Hematopoietic multipotent progenitor cell treated with erythropoietin and hydrocortisone succinate and interleukin-3 and kit ligand, for 8 days (in vitro differentiated cells): ENCODE results near the gene GCK.

ENCODE experiments used
- DNase-seq: peaks from one replicate; pipeline ENCODE4 v3.0.0-alpha.2; 2015

GCK gene

GRCh38 chr7:44102846-44103565, 86.2 kb downstream of the GCK start:
- DNase-seq, result no peak

GRCh38 chr7:44101966-44102845, 87.0 kb downstream of the GCK start:
- DNase-seq, result no peak

DNA sequence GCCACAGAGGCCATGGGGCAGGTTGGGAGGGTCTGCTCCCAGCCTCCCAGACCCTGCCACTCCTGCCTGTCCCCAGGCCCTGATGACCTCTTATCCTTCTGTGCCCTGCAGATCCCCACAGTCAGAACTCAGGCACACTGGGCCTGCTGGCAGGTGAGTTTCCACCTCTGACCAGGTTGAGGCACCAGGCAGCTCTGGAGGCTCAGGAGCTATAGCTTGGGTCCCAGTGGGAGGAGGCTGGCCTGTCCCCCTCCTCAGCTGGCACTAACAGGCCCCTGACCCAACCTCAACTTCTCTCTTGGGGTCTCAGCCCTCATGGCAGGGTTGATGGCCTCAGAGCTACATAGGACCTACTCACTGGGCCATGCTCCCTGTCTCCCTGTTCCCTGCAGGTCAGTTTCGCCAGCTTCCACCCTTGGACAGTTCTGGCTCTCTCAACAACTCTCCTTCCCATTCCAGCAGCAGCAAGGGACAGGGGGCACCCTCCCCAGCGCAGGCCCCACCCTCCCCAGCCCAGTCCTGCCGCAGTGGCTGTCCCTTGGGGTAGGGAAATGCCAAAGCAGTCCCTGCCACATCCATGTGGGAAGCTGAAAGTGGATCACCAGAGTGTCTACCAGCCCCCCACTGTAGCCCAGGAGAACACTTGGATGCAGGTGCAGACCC, 87.8 kb downstream of the GCK start:
- no peak for DNase-seq

DNA sequence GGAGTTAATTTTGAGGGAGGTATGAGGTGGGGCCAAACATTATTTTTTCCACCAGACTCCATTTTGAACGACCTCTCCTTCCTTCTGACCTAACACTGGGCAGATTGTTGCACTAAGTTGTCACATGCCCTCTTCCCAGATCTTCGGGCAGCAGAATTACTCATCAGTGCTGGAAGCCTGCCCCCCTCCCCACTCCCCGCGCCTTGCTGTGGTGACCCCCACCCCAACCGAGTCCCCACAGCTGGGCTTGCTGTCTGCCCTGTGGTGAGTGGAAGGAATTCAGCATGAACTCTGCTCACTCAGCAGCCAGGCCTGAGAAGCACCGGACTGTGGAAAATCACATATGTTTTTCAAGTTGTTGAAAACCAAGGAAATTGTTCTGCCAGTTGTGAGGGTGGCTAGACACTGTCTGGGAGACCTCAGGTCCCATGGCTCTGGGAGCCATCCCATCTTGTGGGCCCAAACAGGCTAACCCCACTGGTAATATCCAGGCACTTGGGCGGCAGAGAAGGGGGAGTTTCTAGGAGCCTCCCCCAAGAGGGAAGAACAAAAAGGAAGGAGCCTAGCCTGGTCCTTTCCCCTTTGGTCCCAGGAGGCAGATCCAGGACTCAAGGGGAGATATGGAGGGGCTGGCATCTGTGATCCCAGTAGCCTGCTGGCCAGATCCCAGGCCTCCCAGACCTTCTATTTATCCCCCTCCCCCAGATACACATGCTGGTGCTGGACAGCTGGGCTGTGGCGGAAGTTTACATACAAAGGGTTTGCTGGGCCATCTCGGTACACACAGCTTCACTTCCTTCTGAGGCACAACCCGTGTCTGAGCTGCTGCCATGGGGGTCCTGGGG, 88.6 kb downstream of the GCK start:
- no peak for DNase-seq

DNA sequence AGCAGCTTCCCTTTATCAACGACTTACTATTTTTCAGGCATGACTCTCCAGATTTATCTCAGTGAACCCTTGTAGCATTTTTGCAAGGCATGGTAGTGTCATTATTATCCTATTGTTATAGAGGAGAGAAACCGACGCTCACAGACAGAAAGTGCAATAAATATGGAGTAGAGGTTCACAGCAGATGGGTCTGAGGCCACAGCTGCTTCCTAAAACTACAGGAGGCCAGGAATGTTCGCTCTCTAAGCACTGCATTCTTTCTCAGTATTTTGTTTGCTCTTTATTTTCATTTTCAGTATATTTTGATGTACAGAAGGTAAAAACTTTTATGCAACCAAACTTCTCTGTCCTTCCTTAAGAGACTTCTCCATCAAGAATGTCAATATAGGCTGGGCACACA, 89.6 kb downstream of the GCK start:
- no peak for DNase-seq

GRCh38 chr7:44098092-44099068, 90.9 kb downstream of the GCK start:
- no peak for DNase-seq

GRCh38 chr7:44097064-44097932, 91.9 kb downstream of the GCK start:
- DNase-seq, result peak; percentile 22

DNA sequence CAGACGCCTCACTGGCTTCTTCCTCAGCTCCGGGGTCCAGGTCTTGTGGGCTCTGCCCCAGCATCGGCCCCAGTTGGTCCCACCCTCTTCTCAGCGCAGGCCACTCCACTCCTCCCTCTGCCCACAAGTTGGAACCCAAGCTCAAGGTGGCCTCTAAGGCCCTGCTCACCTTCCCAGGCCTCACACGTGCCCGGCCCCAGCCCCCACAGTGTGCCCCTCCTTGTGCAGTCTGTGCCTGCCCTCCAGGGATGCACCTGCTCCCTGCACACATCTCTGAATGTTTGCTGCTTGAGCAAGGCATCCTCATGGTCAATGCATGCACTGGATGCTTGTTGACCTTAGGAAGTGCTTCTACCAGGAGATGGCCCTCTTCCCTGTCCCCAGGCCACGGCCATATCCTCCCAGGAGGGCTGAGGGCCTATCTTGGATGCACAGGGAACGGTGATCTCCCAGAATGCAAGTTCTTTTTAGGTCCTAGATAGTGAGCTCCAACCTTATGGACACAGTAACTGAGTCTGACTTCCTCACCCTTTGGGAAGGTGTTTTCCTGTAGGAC, 92.8 kb downstream of the GCK start:
- DNase-seq, result no peak

DNA sequence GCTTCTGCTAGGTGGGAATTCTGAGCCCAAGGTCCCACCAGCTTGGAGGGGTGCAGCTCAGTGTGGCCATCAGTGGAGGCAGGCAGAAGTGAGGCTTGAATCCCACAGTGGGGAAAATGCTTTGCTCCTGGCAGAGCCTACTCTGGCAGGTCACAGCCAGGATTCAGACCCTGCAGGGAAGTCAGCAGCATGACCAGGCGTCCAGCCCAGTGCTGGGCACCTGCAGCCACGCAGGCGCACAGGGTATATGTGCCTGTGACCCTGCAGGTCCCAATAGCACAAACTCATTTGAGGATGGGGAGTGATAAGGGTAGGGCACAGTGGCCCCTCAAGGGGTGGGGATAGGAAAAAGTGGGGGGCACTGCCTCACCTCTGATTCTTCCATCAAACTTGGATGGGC, 93.5 kb downstream of the GCK start:
- DNase-seq, result no peak

DNA sequence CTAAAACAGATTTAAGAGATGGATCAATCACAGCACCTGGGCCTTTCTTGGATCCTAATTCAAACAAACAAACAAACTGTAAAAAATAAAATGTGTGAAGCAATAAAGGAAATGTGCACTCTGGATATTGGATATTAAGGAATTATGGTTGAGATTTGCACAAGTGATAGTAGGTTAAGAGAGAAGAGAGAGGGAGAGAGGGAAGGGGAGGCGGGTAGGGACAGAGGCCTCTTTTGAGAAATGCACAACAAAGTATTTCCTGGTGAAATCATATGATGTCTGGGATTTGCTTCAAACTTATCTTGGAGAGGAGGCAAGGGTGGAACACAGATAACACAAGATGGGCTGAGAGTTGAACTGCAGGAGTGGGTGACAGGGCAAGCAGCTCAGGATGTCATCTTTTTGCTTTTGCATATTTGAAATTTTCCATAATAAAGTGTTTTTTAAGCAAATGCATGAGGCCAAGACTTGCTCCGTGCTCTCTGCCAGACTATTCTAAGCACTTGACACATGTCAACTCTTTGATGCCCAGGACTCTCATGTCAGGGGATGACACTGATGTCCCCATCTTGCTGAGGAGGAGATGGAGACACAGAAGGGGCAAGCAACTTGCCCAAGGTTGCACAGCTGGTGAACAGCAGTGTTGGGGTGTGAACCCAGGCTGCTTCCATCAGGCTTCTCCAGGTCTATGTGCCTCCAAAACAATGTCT, 94.2 kb downstream of the GCK start:
- DNase-seq, result no peak

DNA sequence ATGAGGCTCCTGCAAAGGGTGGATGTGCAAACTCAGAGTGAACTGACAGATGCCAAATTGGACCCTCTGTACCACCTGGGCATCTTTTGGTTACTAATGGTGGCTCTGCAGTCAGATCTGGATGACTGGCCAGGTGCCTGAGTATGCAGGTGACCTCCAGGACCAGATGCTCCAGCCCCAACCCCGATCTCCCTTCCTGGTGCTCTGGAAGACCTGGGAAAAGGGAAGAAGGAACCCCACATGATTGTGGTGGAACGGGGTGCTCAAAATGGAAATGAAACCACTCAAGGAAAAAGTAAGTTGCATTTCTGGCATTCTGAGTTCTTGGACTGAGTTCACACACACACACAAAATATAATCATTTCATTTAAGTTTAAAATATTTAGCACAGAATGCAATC, 94.9 kb downstream of the GCK start:
- no peak for DNase-seq
